Ishikawa (cell line): ENCODE results near the gene GJA4.

Source experiments
- MAX ChIP-seq: IDR thresholded peaks from 2 replicates; pipeline ENCODE4 v1.6.1; 2012
- YY1 ChIP-seq: IDR thresholded peaks from 2 replicates; pipeline ENCODE4 v1.6.1; 2012; ENCODE audit warnings: low read depth

- TF ChIP-seq MAX (no peak), YY1 (no peak)
Measured at GRCh38 chr1:34816332-34816731, 23.5 kb downstream of the GJA4 start.
